Neural progenitor cell (in vitro differentiated cells): ENCODE measurements around the gene DVL1.

Experiments
- EZH2 ChIP-seq: fragments of 200-600 bp; sonication (generic); IDR thresholded peaks from 2 replicates; pipeline ENCODE4 v1.6.1; 2017; ENCODE audit warnings: antibody characterized with exemption, mild to moderate bottlenecking, moderate library complexity
- EZH2phosphoT487 ChIP-seq: fragments of 200-600 bp; sonication (generic); IDR thresholded peaks from 2 replicates; pipeline ENCODE4 v1.6.1; 2017; ENCODE audit warnings: antibody characterized with exemption
- TF ChIP-seq, protein P1 (sequence below): fragments of 200-600 bp; sonication (generic); IDR thresholded peaks from 2 replicates; pipeline ENCODE4 v1.5.1; 2017; ENCODE audit warnings: antibody characterized with exemption, mild to moderate bottlenecking

DNA sequence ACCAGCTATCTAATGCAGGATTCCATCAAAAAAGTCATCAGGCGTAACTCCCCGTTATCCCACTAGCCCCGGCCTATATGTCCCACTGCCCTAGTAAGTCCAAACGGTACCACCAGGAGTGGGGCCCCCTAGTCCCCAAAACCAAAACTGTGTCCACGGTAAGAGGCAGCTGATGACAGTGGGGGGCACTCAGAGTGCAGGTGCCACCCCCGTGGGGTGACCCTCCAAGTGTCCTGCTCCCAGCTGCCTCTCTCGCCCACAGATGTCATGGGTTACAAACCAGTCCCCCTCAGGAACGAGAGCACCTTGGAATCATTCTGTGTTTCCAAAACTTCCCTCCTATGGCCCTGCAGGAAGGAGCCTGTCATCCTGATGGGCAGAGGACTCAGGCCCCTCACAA is 36.7 kb upstream of the DVL1 start:
- TF ChIP-seq, protein P1, sequence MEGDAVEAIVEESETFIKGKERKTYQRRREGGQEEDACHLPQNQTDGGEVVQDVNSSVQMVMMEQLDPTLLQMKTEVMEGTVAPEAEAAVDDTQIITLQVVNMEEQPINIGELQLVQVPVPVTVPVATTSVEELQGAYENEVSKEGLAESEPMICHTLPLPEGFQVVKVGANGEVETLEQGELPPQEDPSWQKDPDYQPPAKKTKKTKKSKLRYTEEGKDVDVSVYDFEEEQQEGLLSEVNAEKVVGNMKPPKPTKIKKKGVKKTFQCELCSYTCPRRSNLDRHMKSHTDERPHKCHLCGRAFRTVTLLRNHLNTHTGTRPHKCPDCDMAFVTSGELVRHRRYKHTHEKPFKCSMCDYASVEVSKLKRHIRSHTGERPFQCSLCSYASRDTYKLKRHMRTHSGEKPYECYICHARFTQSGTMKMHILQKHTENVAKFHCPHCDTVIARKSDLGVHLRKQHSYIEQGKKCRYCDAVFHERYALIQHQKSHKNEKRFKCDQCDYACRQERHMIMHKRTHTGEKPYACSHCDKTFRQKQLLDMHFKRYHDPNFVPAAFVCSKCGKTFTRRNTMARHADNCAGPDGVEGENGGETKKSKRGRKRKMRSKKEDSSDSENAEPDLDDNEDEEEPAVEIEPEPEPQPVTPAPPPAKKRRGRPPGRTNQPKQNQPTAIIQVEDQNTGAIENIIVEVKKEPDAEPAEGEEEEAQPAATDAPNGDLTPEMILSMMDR = no peak
- no peak for TF ChIP-seq EZH2phosphoT487
- TF ChIP-seq EZH2 = no peak
